Neural progenitor cell (in vitro differentiated cells): Measurements from ENCODE around the gene IER3. TPM values are rescaled to one million over a fixed set of nuclear protein-coding genes. Genes with fewer than 3 reads are reported as not detected.

Experiments
- DNase-seq: peaks from one replicate; pipeline ENCODE4 v3.0.0-alpha.2; 2016; ENCODE audit warnings: low spot score
- H2AFZ ChIP-seq: fragments of 200-600 bp; sonication (generic); replicated peaks from 2 replicates; pipeline ENCODE4 v1.6.1; 2016; ENCODE audit warnings: antibody characterized with exemption
- H3F3A ChIP-seq: fragments of 200-600 bp; sonication (generic); 2 replicates; pipeline ENCODE4 v1.6.1; 2016; ENCODE audit warnings: antibody characterized with exemption, low read depth
- H3K27ac ChIP-seq: fragments of 200-600 bp; sonication (generic); 2 replicates; pipeline ENCODE4 v1.5.1; 2016; ENCODE audit warnings: mild to moderate bottlenecking
- H3K27me3 ChIP-seq: fragments of 200-600 bp; sonication (generic); 2 replicates; pipeline ENCODE4 v1.6.1; 2016; ENCODE audit warnings: mild to moderate bottlenecking, moderate library complexity
- H3K36me3 ChIP-seq: fragments of 200-600 bp; sonication (generic); 2 replicates; pipeline ENCODE4 v1.5.1; 2016
- H3K4me1 ChIP-seq: fragments of 200-600 bp; sonication (generic); 2 replicates; pipeline ENCODE4 v1.6.1; 2016; ENCODE audit warnings: mixed run types
- H3K4me2 ChIP-seq: fragments of 200-600 bp; sonication (generic); 2 replicates; pipeline ENCODE4 v1.6.1; 2016
- H3K4me3 ChIP-seq: fragments of 200-600 bp; sonication (generic); 2 replicates; pipeline ENCODE4 v1.5.1; 2016
- H3K79me2 ChIP-seq: fragments of 200-600 bp; sonication (generic); 2 replicates; pipeline ENCODE4 v1.6.1; 2016; ENCODE audit warnings: low read depth
- H3K9ac ChIP-seq: fragments of 200-600 bp; sonication (generic); 2 replicates; pipeline ENCODE4 v1.6.1; 2016
- H3K9me3 ChIP-seq: fragments of 200-600 bp; sonication (generic); 2 replicates; pipeline ENCODE4 v1.5.1; 2016; ENCODE audit warnings: low read depth
- H4K20me1 ChIP-seq: fragments of 200-600 bp; sonication (generic); 2 replicates; pipeline ENCODE4 v1.6.1; 2016; ENCODE audit warnings: low read depth
- H3K27ac Mint-ChIP-seq: 3 replicates; pipeline ENCODE4 v1.8.0; 2021; ENCODE audit warnings: mixed read lengths
- H3K27me3 Mint-ChIP-seq: 2 replicates; pipeline ENCODE4 v1.8.0; 2022; ENCODE audit warnings: low read depth, mild to moderate bottlenecking, inconsistent platforms, moderate library complexity, mixed read lengths; ENCODE audit not compliant: insufficient read depth
- H3K36me3 Mint-ChIP-seq: 3 replicates; pipeline ENCODE4 v1.8.0; 2021; ENCODE audit warnings: mixed read lengths
- H3K4me1 Mint-ChIP-seq: 3 replicates; pipeline ENCODE4 v1.8.0; 2021; ENCODE audit warnings: mixed read lengths
- H3K4me3 Mint-ChIP-seq: 3 replicates; pipeline ENCODE4 v1.8.0; 2021; ENCODE audit warnings: mild to moderate bottlenecking, moderate library complexity, mixed read lengths
- H3K9me3 Mint-ChIP-seq: 3 replicates; pipeline ENCODE4 v1.8.0; 2020; ENCODE audit warnings: mixed read lengths
- CTCF ChIP-seq: fragments of 200-600 bp; sonication (generic); IDR thresholded peaks from 2 replicates; pipeline ENCODE4 v1.5.1; 2017; ENCODE audit warnings: antibody characterized with exemption, mild to moderate bottlenecking
- EZH2 ChIP-seq: fragments of 200-600 bp; sonication (generic); IDR thresholded peaks from 2 replicates; pipeline ENCODE4 v1.6.1; 2017; ENCODE audit warnings: antibody characterized with exemption, mild to moderate bottlenecking, moderate library complexity
- EZH2phosphoT487 ChIP-seq: fragments of 200-600 bp; sonication (generic); IDR thresholded peaks from 2 replicates; pipeline ENCODE4 v1.6.1; 2017; ENCODE audit warnings: antibody characterized with exemption
- total RNA-seq: library from RNA; depleted of rRNA; stranded (reverse); fragments of >200 nt; gene quantifications from 2 replicates; pipeline ENCODE4 v1.2.3, GENCODE V29; 2015; ENCODE audit warnings: low replicate concordance

IER3 gene
- total RNA-seq, 1 donor from 2014 or later, result 2.0 TPM

- H3K4me3 ChIP-seq, result no peak overlapping the region
- H3K27me3 ChIP-seq, result no peaks in the 10 kb centered on the region
- H3K27ac ChIP-seq, result no peak overlapping the region
- no peaks in the 10 kb centered on the region for H3K4me1 ChIP-seq
- peaks cover 32% of the 10 kb centered on the region for H3F3A ChIP-seq
- peaks cover under 1% of the 10 kb centered on the region for H3K27me3 Mint-ChIP-seq
- H3K4me1 Mint-ChIP-seq, result peaks cover 3% of the 10 kb centered on the region
- H3K9me3 ChIP-seq, result no peaks in the 10 kb centered on the region
- no peak overlapping the region for H3K4me2 ChIP-seq
- no peaks in the 10 kb centered on the region for H3K9me3 Mint-ChIP-seq
- H3K9ac ChIP-seq, result no peak overlapping the region
- no peak overlapping the region for H2AFZ ChIP-seq
- H3K4me3 Mint-ChIP-seq, result no peak overlapping the region
- no peaks in the 10 kb centered on the region for H3K79me2 ChIP-seq
- peak; percentile 77 for DNase-seq
- H3K36me3 Mint-ChIP-seq, result peaks cover 24% of the 10 kb centered on the region
- H4K20me1 ChIP-seq, result peaks cover 43% of the 10 kb centered on the region
- TF ChIP-seq EZH2 (no peak), CTCF (peak; percentile 58)
- H3K36me3 ChIP-seq, result peaks cover 6% of the 10 kb centered on the region
- no peak overlapping the region for H3K27ac Mint-ChIP-seq
These were observed 13.5 kb downstream of the IER3 start for GRCh38 chr6:30730601-30731435.

GRCh38 chr6:30727920-30728553, 16.3 kb downstream of the IER3 start:
- Mint-ChIP-seq H3K9me3 (no peaks in the 10 kb centered on the region), H3K36me3 (peaks cover 31% of the 10 kb centered on the region), H3K4me3 (no peak overlapping the region), H3K27me3 (peaks cover 3% of the 10 kb centered on the region), H3K27ac (peak overlapping the region; percentile 53), H3K4me1 (peaks cover 23% of the 10 kb centered on the region)
- H3K4me3 ChIP-seq, result no peak overlapping the region
- H3K36me3 ChIP-seq, result peaks cover 6% of the 10 kb centered on the region
- no peak overlapping the region for H2AFZ ChIP-seq
- TF ChIP-seq CTCF (no peak), EZH2 (no peak)
- DNase-seq, result no peak
- H3K4me2 ChIP-seq, result no peak overlapping the region
- no peaks in the 10 kb centered on the region for H3K9me3 ChIP-seq
- H3K4me1 ChIP-seq, result peaks cover 8% of the 10 kb centered on the region
- peaks cover 21% of the 10 kb centered on the region for H3K79me2 ChIP-seq
- H3K9ac ChIP-seq, result no peak overlapping the region
- no peak overlapping the region for H3K27ac ChIP-seq
- H4K20me1 ChIP-seq, result peaks cover 71% of the 10 kb centered on the region
- peaks cover 60% of the 10 kb centered on the region for H3F3A ChIP-seq
- H3K27me3 ChIP-seq, result no peaks in the 10 kb centered on the region

- Histone ChIP-seq H3K4me2 (no peak overlapping the region), H3K9me3 (no peaks in the 10 kb centered on the region), H3K9ac (no peak overlapping the region), H3F3A (peaks cover 72% of the 10 kb centered on the region), H3K4me3 (no peak overlapping the region), H3K36me3 (peaks cover 10% of the 10 kb centered on the region), H4K20me1 (peaks cover 84% of the 10 kb centered on the region), H3K4me1 (peaks cover 12% of the 10 kb centered on the region), H2AFZ (no peak overlapping the region), H3K27ac (peak overlapping the region; percentile 13), H3K27me3 (no peaks in the 10 kb centered on the region), H3K79me2 (peaks cover 34% of the 10 kb centered on the region)
- peak overlapping the region; percentile 3 for H3K4me3 Mint-ChIP-seq
- TF ChIP-seq EZH2phosphoT487 (no peak), EZH2 (no peak), CTCF (no peak)
- DNase-seq, result no peak
- peaks cover 7% of the 10 kb centered on the region for H3K27me3 Mint-ChIP-seq
- no peak overlapping the region for H3K27ac Mint-ChIP-seq
- H3K9me3 Mint-ChIP-seq, result no peaks in the 10 kb centered on the region
- H3K4me1 Mint-ChIP-seq, result peaks cover 33% of the 10 kb centered on the region
- H3K36me3 Mint-ChIP-seq, result peaks cover 36% of the 10 kb centered on the region
These were observed 17.6 kb downstream of the IER3 start for GRCh38 chr6:30726506-30727413.
